A172 (cell line): ENCODE data around the gene LIN37. TPM values are rescaled to one million over a fixed set of nuclear protein-coding genes. Genes with fewer than 3 reads are reported as not detected.
"Not testable (repeated sequence)": the region's sequence is repeated elsewhere in the genome, so short reads cannot be mapped to it uniquely, and the experiment has no call there.

Experiments
- DNase-seq: peaks from one replicate; pipeline ENCODE4 v3.0.0-alpha.2; 2015; ENCODE audit warnings: low spot score
- total RNA-seq: library from RNA; depleted of rRNA; stranded (reverse); fragments of >200 nt; shearing (Covaris generic); gene quantifications from 2 replicates; pipeline ENCODE4 v1.2.3, GENCODE V29; 2014; rRNA removed

The LIN37 gene
- total RNA-seq, 1 experiment from 2014 or later: 13.8 TPM

DNA sequence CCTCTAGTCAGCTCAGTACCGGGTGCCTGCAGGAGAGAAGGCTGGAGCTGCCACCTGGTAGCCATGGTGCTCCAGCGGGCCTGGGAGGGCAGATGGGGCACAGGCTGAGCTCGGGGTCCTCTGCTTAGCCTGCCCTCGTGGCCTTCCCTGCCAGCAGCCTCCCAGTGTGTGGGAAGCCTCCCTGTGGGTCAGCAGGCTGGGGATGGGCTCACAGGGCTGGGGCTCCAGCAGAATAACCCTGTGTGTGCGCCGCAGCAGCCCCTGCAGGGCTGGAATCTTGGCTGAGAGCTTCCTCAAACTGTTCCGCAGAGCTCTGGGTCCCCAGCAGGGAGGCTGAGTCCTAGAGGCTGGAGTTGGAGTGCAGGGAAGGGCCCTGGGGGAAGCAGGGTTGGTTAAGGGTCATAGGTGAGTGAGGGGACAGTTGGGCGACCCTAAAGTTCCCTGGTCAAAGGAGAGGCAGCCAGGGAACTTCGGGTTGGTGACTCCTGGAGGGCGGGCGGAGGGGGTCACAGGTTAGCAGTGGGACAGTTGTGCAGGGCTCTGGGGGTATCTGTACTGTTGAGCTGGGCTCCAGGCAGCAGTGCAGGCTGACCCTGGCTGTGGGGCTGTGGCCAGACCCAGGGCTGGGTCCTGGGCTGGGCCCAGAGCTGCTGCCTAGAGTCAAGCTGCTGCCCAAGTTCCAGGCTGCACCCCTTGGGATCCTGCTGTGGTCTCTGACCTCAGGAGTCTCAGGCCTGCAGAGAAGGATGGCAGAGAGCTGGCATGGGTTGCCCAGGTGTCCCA lies 41.0 kb downstream of the LIN37 start:
- DNase-seq: no peak

DNA sequence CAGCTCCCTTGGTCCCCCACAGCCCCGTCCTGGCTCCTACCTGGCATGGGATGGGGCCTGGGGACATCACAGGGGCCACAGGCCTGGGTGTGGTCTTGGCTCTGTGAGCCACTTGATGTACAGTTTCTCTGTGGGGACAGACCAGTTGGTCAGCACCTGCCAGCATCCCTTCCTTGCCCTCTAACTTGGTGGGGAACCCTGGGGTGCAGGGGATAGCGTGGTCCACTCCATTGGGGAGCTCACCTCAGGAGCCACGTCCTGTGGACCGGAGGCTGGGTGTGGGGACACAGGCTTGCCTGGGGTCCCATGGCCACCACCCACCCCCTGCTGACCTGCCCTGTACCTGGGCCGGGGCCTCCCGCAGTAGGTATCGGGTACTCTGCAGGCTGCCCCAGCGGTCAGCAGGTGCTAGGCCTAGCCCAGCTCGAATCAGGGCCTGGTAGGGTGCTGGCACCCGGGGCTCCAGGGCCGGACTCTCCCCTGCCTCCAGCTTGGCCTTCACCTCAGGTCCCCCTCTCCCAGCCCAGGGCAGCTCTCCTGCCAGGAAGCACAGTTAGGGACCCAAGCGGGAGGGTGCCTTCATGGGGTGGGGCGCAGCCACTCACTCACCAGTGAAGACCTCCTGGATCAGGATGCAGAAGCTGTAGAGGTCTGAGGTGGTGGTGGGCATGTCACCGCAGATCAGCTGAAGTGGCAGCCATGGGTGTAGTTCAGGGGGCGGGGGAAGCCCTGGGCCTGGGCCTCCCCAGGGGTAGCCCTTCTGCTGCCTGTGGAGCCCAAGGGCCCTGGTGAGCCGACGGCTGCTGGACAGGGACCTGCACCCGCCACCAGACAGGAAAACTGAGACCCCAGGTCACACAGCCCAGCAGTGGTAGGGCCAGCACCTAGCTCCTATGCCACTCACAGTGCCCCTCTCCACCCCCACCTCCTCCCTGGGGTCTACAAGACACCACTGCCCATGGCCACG lies 41.9 kb downstream of the LIN37 start:
- DNase-seq: no peak

DNA sequence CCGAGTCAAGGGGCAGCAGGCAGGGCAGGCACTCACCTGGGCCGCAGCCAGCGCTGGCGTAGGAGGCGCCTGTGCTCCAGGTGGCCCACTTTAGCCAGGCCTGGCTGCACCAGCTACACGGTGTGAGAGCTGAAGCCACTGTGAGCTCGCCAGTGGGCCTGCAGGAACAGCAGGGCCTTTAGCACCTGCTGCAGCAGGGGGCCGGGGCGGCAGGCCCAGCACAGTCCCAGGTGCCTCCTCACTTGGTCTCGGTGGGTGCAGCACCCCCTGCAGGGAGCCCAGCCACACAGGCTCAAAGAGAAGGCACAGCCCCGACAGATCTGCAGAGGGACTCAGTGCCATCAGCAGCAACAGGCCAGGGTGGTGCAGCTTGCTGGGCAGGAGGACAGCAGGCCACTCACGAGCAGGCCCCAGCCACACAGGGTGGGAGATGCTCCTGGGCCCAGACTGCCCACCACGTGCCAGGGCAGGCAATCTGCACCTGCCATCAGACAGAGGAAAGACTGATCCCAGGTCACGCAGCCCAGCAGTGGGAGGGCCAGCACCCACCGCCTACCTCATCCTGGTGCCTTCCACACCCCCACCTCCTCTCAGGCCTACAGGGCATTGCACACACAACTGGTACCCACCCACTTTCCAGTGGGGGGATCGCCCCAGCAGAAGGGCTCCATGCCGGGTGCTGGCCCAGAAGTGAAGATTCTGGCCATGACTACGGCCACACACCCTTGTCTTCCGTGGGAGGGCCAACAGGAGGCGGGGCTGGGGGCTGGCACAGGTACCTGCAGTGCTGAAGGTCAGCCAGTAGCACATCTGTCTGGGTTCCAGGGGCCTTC lies 42.8 kb downstream of the LIN37 start:
- no peak for DNase-seq

DNA sequence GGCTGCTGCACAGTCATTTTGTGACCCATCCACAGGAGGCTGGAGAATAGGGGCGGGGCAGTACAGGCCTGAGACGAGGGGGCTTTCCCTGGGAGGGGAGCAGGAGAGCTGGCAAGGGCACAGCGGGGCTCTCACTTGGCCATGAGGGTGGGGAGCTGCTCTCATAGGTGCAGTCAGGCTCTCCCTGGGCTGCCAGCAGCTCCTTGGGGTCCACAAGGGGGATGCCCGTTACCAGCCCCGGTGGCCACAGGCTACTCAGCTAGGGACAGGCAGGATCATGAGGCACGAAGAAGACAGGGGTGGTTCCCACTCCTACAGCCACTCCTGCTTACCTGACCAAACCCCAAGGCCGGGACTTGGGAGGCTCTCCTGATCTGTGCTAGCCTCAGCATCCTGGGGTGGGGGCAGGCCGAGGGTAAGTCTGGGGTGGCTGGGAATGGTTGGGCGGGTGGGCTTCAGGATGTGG lies 43.5 kb downstream of the LIN37 start:
- DNase-seq: no peak

DNA sequence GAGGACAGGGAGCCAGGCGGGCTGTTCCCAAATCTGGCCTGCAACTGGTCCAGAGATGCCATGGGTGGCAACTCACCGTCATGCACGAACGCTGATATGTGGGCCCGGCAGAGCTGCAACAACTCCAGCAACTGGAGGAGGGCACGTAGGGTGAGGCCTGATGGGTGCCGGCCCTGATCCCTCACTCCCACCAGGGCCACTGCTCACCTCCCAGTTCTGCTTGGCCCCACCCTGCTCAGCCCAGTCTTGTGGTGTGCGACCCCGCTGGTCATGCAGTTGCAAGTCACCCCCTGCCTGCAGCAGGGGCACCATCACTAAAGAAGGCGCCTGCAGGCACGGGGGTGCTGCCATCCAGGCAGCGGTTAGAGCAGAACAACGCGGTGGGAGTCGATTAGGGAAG lies 43.9 kb downstream of the LIN37 start:
- no peak for DNase-seq

DNA sequence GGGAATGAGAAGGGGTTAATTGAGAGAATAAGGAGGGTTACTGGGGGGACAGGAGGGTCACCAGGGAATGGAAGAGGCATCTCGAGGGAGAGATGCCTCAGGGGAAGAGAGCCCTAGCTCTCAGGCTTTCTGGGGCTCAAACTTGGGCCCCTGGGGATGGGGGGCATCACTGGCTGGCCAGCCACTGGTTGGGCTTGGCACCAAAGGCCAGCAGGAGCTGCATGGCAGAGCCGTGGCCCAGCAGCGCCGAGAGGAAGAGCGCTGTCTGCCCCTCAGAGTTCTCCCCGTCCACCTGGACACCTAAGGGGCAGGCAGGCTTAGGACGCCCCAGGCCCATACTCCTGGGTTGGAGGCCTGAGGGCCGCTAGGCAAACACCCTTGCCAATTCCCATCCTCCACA lies 44.5 kb downstream of the LIN37 start:
- no peak for DNase-seq

DNA sequence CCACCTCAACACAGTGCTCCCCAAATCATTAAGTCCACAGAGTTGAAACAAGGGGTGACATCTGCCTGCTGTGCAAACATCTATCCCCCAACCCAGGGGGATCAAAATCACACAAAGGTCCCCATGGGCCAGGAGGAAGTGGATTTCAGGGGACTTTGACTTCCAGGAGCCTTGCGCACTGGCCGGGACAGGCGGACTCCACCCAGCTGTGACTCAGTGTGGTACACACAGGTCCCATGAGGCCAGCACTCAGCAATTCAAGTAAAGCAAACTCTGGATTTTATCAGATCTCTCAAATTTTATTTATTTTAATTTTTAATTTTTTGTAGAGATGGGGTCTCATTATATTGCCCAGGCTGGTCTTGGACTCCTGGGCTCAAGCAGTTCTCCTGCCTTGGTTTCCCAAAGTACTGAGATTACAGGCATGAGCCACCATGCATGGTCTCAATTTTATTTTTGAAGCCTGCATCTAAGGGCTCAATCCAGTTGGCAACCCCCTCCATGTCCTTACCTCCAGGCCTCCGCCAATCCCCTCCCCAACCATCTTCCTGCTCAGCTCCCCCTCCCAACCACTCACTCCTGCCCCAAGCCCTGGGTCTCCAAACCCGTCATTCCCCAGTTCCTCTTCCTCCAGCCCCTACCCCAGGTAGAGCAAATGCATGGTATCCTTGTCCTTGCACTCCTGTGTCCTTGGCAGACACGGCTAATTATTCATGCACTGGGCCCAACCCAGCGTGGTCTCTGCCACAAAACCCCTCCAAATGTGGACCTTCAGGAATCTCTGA lies 45.2 kb downstream of the LIN37 start:
- DNase-seq: peak; percentile 24

DNA sequence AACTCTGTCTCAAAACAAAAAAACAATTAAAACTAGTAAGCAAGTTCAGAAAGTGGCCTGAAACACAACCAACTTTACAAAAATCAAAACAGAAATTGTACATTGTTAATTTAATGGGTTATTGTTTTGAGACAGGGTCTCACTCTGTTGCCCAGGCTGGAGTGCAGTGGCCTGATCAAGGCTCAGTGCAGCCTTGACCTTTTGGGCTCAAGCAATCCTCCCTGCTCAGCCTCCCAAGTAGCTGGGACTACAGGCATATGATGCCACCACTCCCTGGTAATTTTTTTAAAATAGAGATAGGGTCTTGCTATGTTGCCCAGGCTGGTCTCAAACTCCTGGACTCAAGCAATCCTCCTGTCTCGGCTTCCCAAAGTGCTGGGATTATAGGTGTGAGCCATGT lies 47.2 kb downstream of the LIN37 start:
- DNase-seq: not testable (repeated sequence)

DNA sequence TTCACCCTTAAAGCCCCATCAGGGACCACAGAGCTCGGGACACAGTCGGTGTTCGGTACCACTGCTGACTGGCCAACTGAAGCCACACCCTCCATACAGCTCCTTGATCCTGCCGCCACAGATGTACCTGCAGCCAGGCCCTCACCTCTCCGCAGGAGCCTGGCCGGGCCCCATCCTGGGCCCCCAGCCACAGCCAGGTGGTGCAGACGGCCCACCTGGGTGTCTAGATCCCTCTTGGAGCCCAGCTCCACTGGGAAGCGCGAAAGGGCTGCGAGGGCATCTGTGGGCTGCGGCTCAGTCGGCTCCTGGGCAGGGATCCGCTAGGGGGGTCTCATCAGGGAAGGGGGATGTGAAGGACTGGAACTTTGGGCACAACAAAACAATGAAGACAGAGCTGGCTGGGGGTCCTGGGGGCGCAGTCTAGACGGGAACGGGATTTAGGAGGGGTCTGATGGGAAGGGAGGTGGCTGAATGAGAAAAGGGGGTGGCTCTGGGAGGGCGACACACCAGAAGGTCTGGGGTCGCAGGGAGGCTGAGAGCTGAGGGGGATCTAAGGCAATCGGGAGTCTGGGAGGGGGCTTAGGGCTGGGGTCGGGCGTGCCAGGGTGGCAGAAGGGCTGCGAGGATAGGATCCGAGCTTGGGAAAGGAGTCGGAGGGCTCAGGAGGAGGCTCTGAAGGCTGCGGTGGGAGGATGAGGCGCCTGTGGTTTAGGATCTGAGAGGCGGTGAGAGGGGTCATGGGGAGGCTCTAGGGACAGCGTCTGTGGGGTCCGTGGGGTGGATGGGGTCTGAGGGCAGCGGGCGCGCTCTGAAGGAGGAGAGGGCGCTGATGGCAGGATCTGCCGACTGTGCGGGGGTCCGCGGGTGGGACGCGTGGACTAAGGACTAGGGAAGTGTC lies 48.5 kb downstream of the LIN37 start:
- DNase-seq: no peak

DNA sequence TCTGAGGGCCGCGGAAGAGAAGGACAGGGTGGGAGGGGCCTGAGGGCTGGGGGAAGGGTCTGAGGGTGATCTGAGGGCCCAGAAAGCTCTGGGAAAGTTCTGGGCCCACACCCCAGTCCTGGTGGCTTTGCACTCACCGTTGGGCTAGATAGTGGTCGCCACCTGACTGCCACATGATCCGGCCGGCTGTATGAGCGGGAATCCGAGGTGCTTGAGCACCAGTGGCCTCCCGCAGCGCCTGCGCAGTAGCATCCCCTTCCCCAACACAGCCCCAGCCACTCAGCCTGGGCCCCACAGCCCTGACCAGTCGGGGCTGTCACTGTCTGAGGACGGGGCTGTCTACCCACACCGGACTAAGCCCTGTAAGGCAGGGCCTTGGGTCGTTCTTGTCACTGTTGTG lies 49.3 kb downstream of the LIN37 start:
- DNase-seq: no peak

DNA sequence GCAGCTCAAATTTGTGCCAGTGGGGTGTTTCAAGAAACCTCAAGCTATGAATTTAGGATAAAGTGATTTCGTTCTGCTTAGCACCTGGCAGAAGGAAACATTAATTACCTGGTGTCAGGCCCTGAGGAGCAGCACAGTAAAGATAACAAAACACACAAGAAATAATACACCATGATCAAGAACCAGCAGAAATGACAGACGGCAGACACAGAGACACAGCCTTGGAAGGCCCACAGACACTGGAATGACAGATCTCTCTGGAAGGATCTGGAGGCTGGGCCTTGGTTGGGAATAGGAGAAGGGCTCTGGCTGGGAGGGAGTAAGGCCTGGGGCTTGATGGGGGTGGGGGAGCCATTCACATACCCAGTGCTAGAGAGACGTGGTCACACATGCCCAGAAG lies 53.5 kb downstream of the LIN37 start:
- no peak for DNase-seq

Other genes with a start within 250 kb of the LIN37 start
- 4.0 and 4.4 TPM in 2 replicates for gene DMKN, start 234.9 kb upstream of the LIN37 start, total RNA-seq
- not detected in 2 replicates for gene SBSN, start 220.3 kb upstream of the LIN37 start, total RNA-seq
- not detected in 2 replicates for gene GAPDHS, start 215.1 kb upstream of the LIN37 start, total RNA-seq
- gene TMEM147, start 202.9 kb upstream of the LIN37 start, total RNA-seq: 167 and 204 TPM in 2 replicates
- gene ATP4A, start 184.9 kb upstream of the LIN37 start, total RNA-seq: not detected in 2 replicates
- gene PMIS2, start 162.4 kb upstream of the LIN37 start, total RNA-seq: not detected in 2 replicates
- 17.6 and 18.9 TPM in 2 replicates for gene HAUS5, start 135.8 kb upstream of the LIN37 start, total RNA-seq
- 105 and 110 TPM in 2 replicates for gene RBM42, start 119.5 kb upstream of the LIN37 start, total RNA-seq
- 0.12 and 1.4 TPM in 2 replicates for gene ETV2, start 106.8 kb upstream of the LIN37 start, total RNA-seq
- 483 and 1,012 TPM in 2 replicates for gene COX6B1, start 100.3 kb upstream of the LIN37 start, total RNA-seq
- 0.17 TPM in 1 of 2 replicates, not detected in the other for gene UPK1A, start 82.1 kb upstream of the LIN37 start, total RNA-seq
- gene ZBTB32, start 44.0 kb upstream of the LIN37 start, total RNA-seq: not detected in 2 replicates
- gene KMT2B, start 30.6 kb upstream of the LIN37 start, total RNA-seq: 8.0 and 9.6 TPM in 2 replicates
- 5.3 and 22.0 TPM in 2 replicates for gene IGFLR1, start 6.1 kb upstream of the LIN37 start, total RNA-seq
- 6.9 and 18.0 TPM in 2 replicates for gene U2AF1L4, start 3.2 kb upstream of the LIN37 start, total RNA-seq
- gene PSENEN, start 2.9 kb upstream of the LIN37 start, total RNA-seq: 37.1 and 40.9 TPM in 2 replicates
- gene HSPB6, start 8.5 kb downstream of the LIN37 start, total RNA-seq: 0.07 and 0.72 TPM in 2 replicates
- 5.7 and 7.0 TPM in 2 replicates for gene PROSER3, start 9.6 kb downstream of the LIN37 start, total RNA-seq
- gene ARHGAP33, start 27.0 kb downstream of the LIN37 start, total RNA-seq: 2.8 and 7.8 TPM in 2 replicates
- gene PRODH2, start 64.3 kb downstream of the LIN37 start, total RNA-seq: not detected in 2 replicates
- not detected in 2 replicates for gene NPHS1, start 103.9 kb downstream of the LIN37 start, total RNA-seq
- 0.62 and 0.83 TPM in 2 replicates for gene KIRREL2, start 108.3 kb downstream of the LIN37 start, total RNA-seq
- 39.8 and 52.5 TPM in 2 replicates for gene APLP1, start 120.0 kb downstream of the LIN37 start, total RNA-seq
- 1.7 and 2.3 TPM in 2 replicates for gene NFKBID, start 152.0 kb downstream of the LIN37 start, total RNA-seq
- gene HCST, start 154.0 kb downstream of the LIN37 start, total RNA-seq: 0.69 TPM in 1 of 2 replicates, not detected in the other
- not detected in 2 replicates for gene TYROBP, start 159.7 kb downstream of the LIN37 start, total RNA-seq
- gene LRFN3, start 187.8 kb downstream of the LIN37 start, total RNA-seq: 4.6 and 8.2 TPM in 2 replicates
- gene SDHAF1, start 246.6 kb downstream of the LIN37 start, total RNA-seq: 20.4 and 24.6 TPM in 2 replicates